DND-41 (cell line): Measurements from ENCODE around the gene ERG.

Experiments
- EZH2 ChIP-seq: IDR thresholded peaks from 3 replicates; pipeline ENCODE4 v1.6.1; 2012; ENCODE audit warnings: borderline replicate concordance, low read depth, mild to moderate bottlenecking, moderate library complexity, low read length, inconsistent platforms; ENCODE audit not compliant: severe bottlenecking
- TF ChIP-seq, protein P1 (sequence below): IDR thresholded peaks from 2 replicates; pipeline ENCODE4 v1.5.1; 2012; ENCODE audit warnings: borderline replicate concordance, low read length, moderate library complexity, mild to moderate bottlenecking; ENCODE audit not compliant: poor library complexity, severe bottlenecking; ENCODE audit errors: extremely low read depth

DNA sequence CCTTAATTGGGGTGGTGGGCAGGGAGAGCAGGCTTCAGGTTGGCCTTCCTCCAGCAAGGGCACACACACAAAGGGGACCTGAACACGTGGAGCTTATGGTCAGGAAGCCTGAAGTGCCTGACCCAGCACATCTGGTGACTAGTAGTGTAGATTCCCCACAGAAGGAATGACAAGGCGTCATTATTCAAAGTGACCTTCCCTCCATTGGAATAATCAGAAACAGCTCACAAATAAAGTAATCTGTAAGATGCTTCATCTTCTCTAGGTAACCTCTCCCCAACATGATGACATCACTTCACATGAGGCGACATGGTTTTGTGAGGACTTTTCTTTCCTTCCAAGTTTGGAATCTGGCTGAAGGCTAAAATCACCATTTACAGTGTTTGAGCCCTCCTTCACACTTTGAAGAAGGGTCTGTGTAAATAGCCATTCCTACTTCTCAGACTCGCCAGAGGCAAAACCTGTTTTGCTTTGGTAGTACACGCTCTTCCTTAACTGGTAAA is 32.8 kb upstream of the ERG start:
- TF ChIP-seq, protein P1, sequence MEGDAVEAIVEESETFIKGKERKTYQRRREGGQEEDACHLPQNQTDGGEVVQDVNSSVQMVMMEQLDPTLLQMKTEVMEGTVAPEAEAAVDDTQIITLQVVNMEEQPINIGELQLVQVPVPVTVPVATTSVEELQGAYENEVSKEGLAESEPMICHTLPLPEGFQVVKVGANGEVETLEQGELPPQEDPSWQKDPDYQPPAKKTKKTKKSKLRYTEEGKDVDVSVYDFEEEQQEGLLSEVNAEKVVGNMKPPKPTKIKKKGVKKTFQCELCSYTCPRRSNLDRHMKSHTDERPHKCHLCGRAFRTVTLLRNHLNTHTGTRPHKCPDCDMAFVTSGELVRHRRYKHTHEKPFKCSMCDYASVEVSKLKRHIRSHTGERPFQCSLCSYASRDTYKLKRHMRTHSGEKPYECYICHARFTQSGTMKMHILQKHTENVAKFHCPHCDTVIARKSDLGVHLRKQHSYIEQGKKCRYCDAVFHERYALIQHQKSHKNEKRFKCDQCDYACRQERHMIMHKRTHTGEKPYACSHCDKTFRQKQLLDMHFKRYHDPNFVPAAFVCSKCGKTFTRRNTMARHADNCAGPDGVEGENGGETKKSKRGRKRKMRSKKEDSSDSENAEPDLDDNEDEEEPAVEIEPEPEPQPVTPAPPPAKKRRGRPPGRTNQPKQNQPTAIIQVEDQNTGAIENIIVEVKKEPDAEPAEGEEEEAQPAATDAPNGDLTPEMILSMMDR, result no peak
- TF ChIP-seq EZH2, result no peak
